ENCODE results near the gene CDH4.
"Not testable (repeated sequence)": the region's sequence is repeated elsewhere in the genome, so short reads cannot be mapped to it uniquely, and the experiment has no call there.

The CDH4 gene

DNA sequence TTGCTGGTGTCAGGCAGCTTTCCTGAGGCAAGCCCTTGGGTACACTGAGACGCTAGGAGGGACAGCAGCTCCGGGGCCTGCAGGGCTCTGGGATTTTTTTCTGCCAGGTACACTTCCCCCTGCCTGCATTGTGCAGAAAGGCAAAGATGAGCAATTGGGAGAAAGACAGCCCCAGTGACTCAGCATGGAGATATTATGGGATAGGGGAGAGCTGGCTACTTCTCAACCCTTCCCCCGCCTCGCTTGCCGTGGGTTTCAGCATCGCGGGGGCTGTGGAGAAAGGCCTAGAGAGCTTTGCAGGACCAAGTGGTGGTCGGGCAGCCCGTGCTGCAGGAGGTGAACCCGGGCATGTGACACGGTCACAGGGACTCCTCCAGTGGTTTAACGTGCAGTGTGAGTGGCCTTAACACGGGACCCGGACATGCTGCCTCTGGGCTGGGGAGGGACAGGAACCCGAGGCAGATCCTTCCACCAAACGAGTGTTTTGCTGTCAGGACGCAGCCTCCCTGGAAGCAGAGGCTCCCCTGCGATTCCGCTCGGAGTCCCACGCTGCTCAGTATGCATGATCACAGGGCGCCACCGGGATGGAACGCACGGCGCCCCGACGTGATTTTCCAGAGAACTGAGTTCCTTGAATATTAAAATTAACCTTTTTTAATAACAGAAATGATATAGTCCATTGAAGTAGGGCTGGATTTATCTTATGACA is 139.9 kb downstream of the CDH4 start:
- peak; percentile 39 for DNase-seq

DNA sequence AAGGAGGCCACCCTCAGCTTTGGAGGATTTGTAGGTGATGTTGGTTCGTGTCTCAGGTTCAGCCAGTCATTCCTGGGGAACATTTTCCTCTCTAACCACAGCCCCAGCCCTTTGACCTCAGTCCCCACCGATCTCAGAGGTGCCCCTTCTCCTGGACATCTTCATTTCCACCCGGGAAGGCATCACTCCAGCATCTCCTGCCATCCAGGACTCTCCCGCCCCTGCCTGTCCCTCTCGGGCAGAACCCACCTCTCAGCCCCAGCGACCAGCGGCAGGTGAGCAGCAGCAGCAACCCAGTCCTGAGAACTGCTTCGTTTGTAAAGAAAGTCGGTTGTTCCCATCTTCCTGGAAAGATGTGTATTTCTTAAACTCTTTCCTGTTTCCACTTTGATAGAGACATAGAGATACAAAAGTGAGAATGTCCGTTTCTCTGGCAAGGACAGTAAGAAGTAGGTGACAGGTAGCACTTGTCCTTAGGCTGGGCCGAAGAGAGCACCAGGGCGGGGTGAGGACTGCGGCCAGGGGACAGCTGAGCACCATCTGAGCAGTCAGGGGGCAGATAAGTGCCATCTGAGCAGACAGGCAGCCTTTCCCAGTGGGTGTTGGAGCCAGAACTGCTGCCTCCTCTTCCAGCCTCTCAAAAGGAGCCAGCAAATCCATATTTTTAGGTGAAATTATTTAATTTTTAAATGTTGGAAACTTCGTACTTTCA is 142.2 kb downstream of the CDH4 start:
- DNase-seq, result no peak

DNA sequence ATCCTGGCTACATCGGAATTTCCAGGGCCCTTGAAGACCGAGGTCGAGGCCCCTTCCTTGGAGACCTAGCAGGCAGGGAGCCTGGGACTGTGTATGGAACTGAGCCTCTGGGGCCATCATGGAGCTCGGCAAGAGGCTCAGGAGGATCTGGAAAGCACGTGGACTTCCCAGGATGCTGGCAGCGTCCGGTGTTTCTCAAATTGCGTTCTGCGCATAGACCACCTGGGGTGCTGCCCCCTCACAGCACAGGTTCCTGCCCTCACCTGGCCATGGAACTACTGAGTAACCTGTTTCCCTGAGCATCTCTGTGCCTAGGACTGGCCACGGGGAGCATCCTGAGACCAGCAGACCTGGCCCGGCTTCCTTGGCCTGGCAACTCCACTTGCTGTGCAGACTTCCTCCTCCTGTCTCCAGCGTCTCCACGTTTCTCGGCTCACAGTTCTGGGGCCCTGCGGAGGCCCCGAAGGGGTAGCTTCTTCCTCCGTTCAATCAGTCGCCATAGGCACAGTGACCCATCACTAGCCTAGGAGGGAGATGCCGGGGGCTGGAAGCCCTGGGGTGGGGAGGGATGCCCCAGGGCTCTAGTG is 144.3 kb downstream of the CDH4 start:
- no peak for DNase-seq

DNA sequence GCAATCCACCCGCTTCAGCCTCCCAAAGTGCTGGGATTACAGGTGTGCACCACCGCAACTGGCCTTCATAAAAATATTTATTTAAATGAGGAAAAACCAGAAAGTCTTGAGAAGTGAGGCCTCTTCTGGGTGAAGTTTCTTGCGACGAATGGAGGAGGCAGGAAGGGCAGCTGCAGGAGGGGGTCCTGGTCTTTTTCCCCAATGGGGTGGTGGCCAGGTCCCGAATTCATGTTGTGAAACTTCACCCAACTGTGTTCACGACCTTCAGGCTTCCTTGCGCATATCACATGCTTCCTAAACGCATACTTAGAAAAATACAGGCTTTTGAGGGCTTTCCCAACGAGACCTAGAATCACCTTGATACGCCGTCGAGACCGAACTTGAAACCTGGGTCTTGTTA is 145.1 kb downstream of the CDH4 start:
- DNase-seq, result no peak

DNA sequence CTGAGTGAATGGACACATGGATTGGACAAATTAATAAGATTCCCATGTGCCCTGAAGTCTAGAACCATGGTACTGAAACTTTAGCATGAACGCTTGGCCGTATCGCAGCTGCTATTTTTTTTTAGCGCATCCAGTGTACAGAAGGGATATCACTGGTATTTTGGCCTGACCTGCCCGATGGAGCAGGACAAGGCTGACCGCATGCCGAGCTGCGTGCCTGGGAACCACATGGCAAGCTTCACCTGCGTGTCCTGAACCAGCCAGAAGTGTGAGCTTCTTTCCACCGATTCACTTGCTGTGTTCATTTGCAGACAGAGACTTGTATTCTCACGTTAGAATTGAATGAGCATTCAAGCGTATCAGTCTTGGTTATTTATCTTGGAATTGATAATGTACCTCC is 145.7 kb downstream of the CDH4 start:
- DNase-seq, result no peak

DNA sequence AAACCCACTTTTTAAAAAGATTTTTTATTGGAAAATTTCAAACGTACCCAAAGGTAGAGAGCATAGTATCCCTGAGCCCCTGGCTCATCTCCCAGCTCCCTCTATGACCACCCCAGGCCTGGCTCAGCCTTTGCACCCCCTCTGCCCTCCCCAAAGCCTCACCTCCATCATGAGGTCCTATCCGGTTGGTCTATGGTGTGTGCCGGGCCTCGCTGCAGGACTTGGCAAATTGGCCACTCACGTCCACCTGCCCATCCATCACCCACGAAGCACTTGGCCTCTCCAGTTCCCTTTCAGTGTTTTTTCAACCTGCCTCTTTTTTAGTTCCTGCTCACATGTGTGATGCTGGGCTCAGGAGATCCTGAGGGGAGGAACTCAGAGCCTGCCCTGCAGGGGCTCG is 147.4 kb downstream of the CDH4 start:
- no peak for DNase-seq

DNA sequence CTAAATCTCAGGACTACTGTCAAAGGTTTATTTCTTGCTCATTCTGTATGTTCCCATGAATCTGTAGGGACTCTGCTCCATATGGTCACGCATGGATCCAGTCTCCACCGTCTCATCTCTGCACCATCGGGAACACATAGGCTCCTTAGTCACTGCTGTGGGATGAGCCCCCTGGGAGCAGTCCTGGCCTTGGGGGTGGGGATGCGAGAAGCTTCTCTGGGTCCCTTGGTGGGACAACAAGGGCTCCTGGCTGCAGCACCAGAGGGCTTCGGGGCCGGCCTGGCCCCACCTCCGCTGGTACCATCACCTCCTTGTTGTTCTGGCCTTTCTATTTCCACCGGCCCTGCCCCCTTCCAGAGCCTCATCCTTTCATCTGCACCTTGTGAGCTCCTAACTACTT is 148.4 kb downstream of the CDH4 start:
- no peak for DNase-seq

DNA sequence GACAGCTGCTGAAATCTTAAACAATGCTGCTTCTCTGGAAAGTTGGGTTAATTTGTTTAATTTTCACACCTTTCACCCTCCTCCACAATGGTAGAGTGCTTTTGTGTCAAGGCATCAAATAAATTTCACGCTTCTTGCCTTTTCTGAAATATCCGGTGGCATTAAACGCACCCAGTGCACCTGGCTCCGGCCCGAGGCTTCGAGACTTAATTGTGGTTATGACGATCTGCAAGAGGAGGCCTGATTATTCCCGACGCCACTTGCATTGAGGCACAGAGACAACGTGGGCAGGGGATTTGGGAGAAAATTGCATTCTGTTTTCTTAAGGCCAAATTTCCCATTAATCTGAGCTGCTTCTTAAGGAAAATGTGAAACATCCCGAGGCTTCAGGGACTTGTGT is 152.2 kb downstream of the CDH4 start:
- DNase-seq, result no peak

DNA sequence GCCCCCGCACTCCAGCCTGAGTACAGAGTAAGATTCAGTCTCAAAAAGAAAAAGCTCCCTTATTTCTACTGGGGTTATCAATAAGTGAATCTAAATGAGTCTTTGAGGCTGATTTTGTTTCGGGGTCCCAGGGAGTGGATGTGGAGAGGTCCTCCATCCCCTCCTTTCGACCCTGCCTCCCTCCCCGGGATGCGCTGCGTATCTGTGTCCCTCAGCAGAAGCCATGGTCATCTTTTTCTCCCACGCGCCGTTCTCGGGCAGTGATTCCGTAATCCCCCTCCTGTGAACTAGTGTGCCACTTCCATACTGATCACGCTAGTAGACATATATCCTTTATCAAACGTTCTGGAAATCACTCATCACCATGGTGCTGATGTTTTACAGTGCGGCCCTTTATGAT is 152.9 kb downstream of the CDH4 start:
- DNase-seq, result no peak

DNA sequence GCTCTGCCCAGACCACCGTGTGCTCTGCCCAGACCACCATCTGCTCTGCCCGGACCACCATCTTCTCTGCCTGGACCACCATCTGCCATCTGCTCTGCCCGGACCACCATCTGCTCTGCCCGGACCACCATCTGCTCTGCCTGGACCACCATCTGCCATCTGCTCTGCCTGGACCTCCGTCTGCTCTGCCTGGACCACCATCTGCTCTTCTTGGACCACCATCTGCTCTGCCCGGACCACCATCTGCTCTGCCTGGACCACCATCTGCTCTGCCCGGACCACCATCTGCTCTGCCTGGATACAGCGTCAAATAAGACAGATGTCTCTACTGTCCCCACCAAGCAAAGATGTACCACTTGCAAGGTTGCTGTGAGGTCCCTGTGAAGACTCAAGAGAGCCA is 154.7 kb downstream of the CDH4 start:
- DNase-seq, result not testable (repeated sequence)

DNA sequence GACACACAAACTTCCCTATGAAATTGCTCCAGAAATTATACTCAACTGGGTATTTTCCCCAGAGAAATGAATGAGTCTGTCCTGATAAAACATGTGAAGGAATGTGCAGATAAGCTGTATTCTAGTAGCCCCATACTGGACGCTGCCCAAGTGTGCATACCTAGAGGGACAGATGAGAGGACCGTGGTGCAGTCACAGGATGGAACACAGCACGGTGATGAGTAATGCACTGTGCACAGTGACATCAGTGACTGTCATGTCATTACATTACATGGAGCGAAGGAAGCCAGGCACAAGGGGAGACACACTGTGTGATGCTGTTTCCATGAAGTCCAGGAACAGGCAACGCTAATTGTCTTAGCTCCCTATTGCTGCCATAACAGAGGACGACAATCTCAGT is 155.5 kb downstream of the CDH4 start:
- DNase-seq, result no peak

DNA sequence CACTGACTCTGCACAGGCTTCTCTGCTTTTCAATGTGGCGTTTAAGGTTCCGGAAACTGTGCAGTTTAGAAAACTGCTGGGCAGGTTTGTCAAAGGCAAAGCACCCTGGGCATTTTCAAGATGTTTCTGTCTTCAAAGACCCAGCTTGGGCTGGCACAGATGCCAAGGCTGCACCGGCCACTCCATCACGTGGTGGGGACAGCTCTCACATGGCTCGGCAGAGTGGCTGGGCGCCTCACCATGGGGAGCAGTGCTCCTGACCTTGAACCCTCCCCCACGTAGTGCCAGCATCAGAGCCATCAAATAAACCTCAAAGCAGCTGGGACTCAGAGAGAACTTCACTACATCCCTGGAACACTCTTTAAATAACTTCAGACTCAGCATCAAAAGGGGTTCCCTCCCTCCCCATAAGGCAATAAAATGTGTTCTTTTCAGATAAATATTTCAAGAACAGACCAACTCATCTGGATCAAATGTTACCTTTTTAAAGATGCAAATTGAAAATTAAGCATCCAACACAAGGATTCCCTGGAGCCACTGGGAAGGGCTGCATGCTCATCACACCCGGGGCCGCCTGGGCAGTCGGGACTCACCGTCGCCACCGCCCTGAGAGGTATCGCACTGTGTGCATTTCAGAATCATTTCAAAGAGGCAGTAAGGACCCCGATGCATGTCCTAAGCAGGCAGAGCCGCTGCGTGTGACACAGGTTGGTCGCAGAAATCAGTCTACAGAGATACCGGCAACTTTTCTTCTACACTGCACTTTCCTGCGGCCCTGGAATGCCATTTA is 157.1 kb downstream of the CDH4 start:
- no peak for DNase-seq

DNA sequence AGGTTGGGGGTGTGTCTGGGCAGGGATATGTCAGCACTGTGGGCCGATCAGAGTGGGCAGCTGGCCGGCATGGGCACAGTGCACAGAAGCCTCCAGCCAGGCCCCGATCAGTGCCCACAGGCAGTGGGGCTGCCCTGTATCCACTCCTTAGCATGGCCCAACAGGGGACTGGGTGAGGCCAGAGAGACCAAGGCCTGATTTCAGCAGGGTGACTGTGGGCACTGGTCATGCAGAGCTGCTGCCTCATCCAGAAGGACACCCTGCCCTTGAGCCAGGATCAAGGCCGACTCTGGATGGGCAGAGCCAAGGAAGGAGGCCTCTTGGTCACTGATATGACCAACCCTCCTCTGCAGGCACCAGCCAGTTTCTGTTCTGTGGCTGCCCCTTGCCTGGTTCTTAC is 159.7 kb downstream of the CDH4 start:
- no peak for DNase-seq

DNA sequence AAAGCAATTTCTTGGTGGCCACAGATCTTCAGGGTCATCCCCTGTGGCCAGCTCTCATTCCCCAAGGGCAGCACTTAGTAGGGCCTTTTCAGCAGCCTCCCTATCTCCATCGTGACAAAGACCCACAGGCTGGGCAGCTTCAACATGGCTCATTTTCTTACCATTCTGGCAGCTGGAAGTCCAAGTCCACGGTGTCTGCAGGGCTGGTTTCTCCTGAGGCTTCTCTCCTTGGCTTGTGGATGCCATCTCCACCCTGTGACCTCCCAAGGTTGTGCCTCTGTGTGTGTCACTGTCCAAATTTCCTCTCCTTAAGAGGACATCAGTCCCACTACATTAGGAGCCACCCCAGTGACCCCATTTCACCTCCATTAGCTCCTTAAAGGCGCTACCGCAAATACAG is 161.7 kb downstream of the CDH4 start:
- no peak for DNase-seq

DNA sequence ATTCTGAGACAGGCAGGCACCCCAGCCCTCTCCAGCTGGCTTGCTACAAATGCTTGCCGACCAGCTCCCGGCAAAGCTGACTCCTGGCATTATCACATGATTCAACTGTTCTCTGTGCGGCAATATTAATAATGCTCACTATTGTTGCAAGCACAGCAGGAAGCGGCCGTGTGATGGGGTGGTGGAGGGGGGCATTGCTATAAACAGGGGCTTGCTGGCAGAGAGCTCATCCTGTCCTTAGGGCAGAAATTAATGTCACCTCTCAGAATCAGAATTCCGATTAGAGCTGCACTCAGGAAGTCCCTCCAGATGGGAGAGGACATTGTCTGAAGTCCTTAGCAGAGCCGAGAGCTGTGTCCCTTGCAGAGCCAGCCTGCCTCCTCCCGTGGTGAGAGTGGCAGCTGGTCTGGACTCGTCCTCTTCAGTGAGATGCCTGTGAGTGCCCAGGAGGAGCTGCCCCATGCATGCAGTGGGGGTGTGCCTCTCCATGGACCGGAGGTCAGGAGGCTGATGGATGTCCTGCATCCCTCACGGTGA is 162.5 kb downstream of the CDH4 start:
- no peak for DNase-seq

DNA sequence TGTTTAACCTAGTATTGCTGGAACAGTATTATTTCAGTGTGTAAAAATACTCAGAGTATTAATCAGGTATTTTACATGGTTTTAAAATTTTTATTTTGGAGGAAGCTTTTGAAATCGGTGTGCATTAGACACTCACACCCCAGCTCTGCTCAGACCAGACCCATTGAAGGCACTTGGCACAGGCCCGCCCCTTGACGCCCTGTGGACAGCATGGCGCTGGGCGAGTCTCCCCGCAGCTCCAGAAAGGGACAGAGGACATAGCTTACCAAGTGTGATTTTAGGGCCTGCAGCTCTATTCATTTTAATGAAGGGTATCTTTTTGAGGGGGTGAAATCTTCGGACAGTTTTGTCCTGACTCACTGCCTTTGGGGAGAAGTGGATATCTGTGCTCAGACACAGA is 164.5 kb downstream of the CDH4 start:
- DNase-seq, result no peak

DNA sequence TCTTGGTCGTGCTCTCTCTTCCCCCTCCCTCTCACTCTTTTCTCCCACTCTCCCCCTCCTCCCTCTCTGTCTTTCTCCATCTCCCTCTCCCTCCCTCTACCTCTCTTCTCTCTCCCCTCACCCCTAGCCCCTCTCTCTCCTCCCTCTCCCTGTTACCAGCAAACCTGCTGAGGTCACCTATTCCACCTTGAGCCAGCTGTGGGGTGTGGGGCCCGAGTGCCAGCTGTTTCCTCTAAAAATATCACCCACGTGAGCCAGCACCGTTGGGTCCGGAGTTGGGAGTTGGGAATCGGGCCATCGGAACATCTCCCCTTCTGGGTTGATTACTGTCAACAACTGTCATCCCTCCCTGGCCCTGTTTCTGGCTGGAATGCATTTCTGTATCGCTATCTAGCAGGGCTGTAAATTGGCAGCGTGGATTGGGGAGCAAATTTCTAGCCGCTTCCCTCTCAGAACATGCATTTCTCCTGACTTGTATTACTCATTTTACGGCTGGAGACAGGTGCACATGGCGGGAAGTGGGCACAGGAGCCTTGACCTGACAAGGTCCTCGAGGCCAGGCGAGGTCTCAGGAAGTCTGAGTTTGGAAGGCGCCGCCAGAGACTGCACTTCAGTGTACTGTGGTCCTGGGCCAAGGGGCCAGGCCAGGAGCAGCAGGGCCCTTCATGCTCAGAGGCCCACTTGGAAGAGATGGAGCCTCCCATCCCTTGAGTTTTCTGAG is 165.3 kb downstream of the CDH4 start:
- DNase-seq, result no peak

DNA sequence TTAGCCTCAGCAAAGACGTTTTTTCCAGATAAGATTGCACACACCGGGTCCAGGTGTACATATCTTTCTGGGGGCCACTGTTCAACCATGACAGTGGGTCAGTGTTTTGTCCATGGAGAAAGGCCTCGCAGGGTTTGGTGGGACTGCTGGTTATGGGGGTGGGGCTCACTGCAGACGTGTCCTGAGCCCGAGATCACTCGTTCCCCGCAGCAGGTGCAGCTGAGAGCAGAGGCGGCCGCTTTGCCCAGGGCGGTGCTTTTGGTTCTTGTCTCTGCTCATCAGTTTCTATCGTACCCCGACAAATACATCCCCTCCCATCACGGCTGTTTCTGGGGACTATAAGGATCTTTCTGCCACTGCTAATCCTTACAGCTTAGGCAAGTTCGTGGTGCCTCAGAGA is 166.9 kb downstream of the CDH4 start:
- DNase-seq, result no peak

DNA sequence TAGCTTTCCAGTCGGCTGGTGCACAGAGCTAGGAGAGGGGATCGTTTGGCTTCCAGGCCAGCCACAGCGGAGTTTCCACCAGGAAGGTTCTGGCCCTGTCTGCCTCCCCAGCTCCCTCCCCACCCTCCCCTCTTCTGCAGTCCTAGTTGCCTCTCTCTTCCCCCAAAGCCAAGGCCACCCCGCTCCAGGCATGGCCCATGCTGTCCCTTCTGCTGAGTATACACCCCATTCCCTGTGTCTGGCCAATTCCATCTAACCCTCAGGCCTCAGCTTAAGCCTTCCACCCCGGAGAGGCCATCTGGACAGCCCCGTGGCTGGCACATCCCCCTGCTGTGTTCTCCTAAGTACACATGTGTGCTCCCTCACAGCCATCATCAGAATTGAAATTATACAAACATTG is 167.4 kb downstream of the CDH4 start:
- DNase-seq, result no peak

DNA sequence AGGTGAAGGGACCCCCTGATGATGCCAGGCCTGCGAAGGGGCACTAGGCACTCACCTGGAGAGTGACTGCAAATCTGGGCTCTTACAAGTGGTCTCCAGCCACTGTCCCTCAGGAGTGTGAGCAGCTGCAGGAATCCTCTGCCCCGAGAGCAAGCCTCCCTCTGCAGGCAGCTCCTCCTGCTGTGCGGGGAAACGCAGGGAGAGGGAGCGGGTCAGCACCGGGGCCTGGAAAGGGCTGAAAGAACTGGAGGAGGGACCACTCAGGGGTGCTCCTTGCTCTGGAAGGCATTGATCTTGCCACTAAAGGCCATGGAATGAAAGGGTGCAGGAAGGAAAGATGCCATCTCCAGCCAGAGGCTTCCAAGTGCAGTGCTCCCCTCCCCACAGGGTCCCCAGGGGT is 168.0 kb downstream of the CDH4 start:
- DNase-seq, result no peak

DNA sequence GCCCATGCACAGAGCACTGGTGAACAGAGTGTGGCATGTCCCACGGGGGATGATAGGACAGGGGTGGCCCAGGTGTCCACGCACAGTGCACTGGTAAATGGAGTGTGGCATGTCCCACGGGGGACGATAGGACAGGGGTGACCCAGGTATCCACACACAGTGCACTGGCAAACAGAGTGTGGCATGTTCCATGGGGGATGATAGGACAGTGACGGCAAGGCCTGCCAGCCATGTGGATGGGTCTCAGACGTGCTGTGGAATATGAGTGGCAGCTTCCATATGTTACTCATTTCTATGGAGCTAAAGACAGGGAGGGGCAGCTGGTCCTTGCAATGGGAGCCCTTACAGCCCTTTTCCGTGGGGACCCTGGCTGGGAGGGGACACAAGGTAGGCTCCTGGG is 168.7 kb downstream of the CDH4 start:
- no peak for DNase-seq

DNA sequence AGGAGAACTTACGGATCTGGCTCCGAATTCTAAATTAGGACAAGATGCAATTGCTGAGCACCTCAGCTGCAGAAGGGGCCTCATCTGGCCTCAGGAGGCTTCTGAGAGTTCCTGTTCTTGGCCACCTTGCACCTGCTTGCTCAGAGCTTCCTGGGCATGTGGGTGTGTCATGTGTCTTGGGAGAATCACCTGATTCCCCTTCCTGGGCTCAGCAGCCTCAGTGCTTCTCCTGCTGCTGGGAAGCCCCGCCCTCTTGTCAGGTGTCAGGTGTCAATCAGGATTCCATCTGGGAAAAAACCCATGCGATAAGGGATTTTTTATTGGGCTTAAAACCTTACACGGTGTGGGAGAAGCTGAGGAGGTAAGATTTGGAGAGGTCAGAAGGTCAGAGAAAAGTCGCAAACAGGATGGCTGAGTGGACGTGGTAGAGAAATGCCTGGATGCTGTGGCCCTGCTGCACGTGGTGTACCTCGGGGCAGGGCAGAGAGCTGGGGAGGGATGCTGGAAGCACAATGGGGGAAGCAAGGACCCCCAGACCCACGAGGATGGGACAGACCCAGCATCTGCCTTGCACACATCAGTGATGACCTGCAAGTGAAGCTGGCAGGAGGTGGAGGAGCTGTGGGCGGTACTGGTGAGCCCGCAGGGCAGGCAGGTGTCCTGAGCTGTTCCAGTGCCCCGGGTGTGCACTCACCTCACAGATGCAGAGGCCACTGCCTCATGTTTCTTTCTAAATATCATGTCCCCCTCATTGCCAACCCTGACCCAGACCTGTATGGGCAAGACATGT is 170.8 kb downstream of the CDH4 start:
- DNase-seq, result no peak

Measured in fibroblast of skin of right quadriceps (primary cell).